Measurements from ENCODE around the gene CDK5RAP1. TPM values are rescaled to one million over a fixed set of nuclear protein-coding genes. Genes with fewer than 3 reads are reported as not detected.

The CDK5RAP1 gene
- total and polyA plus RNA-seq, 9 of the 15 experiments (the other 6 are each of a cell fraction or from before 2014, with no cell fraction given), result 41.6 to 127 (median 58.3) TPM

DNA sequence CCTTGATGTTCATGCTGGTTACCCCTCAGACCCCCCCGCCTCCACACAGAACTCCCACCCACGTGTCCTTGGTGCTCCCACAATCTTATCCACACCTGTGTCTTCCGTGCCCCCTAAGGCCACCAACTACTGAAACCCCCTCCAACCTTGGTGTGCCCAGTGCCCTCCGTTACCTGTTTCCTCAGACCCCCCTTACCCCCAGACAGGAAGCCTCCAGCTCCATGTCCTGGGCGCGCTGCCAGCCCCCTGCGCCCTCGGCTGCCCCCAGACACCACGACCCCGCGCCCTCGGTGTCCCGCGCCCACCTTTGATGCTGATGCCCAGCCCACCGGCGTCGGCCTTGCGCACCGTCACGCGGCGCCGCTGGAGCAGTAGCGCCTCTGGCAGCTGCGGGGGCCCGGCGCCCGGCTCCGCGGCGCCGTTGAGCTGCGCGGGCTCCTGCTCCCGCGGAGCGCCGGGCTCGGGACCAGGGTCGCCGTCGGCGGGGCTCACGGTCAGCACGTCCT is 41.7 kb upstream of the CDK5RAP1 start (continued):
- TF ChIP-seq U2AF1 (optimal IDR thresholded peaks at IDR 0.05; ENCODE audit: low read depth, low read length) (no peak), TOE1 (IDR thresholded peaks at IDR 0.05; ENCODE audit: borderline replicate concordance) (no peak), TOE1 (CRISPR knock-in tag; IDR thresholded peaks at IDR 0.05; ENCODE audit: borderline replicate concordance, low read depth) (0 out of 2 replicates have a peak, but pooled peaks have one; percentile 45), BCL6 (CRISPR knock-in tag; IDR thresholded peaks at IDR 0.05) (no peak), SIRT6 (IDR thresholded peaks at IDR 0.05; ENCODE audit: low read depth, low read length) (no peak), ZFX (CRISPR knock-in tag; IDR thresholded peaks at IDR 0.05) (peak; percentile 50; the same call in 1 of the 2 replicates), SREBF2 (CRISPR knock-in tag; IDR thresholded peaks at IDR 0.05) (no peak), NELFE (IDR thresholded peaks at IDR 0.05; ENCODE audit: insufficient read depth, insufficient read length) (no peak), SMAD4 (CRISPR knock-in tag; conservative IDR thresholded peaks at IDR 0.05) (peak; percentile 33), ILF3 (IDR thresholded peaks at IDR 0.05; ENCODE audit: borderline replicate concordance) (no peak), ZBTB8A (IDR thresholded peaks at IDR 0.05; ENCODE audit: partially characterized antibody) (no peak), RFX1 (IDR thresholded peaks at IDR 0.05) (no peak), SMARCA4 (IDR thresholded peaks at IDR 0.05) (no peak), YY1 (IDR thresholded peaks at IDR 0.05; ENCODE audit: borderline replicate concordance in 1 of 3, control insufficient read depth in 1 of 3, extremely low read depth in 1 of 3, insufficient read depth in 3 of 3, insufficient read length in 1 of 3, insufficient replicate concordance in 2 of 3, low read depth in 1 of 3, low read length in 2 of 3) (no peak), HCFC1 (IDR thresholded peaks at IDR 0.05; ENCODE audit: low read depth, low read length) (no peak), MCM2 (IDR thresholded peaks at IDR 0.05; ENCODE audit: low read depth) (no peak), CBX1 (IDR thresholded peaks at IDR 0.05; ENCODE audit: low read depth) (no peak), JUNB (CRISPR knock-in tag; conservative IDR thresholded peaks at IDR 0.05) (no peak)
- TF ChIP-seq, protein P1, sequence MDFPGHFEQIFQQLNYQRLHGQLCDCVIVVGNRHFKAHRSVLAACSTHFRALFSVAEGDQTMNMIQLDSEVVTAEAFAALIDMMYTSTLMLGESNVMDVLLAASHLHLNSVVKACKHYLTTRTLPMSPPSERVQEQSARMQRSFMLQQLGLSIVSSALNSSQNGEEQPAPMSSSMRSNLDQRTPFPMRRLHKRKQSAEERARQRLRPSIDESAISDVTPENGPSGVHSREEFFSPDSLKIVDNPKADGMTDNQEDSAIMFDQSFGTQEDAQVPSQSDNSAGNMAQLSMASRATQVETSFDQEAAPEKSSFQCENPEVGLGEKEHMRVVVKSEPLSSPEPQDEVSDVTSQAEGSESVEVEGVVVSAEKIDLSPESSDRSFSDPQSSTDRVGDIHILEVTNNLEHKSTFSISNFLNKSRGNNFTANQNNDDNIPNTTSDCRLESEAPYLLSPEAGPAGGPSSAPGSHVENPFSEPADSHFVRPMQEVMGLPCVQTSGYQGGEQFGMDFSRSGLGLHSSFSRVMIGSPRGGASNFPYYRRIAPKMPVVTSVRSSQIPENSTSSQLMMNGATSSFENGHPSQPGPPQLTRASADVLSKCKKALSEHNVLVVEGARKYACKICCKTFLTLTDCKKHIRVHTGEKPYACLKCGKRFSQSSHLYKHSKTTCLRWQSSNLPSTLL (IDR thresholded peaks at IDR 0.05), result no peak
- TF ChIP-seq, protein P2, sequence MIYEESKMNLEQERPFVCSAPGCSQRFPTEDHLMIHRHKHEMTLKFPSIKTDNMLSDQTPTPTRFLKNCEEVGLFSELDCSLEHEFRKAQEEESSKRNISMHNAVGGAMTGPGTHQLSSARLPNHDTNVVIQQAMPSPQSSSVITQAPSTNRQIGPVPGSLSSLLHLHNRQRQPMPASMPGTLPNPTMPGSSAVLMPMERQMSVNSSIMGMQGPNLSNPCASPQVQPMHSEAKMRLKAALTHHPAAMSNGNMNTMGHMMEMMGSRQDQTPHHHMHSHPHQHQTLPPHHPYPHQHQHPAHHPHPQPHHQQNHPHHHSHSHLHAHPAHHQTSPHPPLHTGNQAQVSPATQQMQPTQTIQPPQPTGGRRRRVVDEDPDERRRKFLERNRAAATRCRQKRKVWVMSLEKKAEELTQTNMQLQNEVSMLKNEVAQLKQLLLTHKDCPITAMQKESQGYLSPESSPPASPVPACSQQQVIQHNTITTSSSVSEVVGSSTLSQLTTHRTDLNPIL (CRISPR knock-in tag; IDR thresholded peaks at IDR 0.05), result no peak
- TF ChIP-seq, protein P3, sequence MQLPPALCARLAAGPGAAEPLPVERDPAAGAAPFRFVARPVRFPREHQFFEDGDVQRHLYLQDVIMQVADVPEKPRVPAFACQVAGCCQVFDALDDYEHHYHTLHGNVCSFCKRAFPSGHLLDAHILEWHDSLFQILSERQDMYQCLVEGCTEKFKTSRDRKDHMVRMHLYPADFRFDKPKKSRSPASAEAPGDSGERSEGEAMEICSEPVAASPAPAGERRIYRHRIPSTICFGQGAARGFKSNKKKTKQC (CRISPR knock-in tag; IDR thresholded peaks at IDR 0.05), result no peak
- TF ChIP-seq, protein P4, sequence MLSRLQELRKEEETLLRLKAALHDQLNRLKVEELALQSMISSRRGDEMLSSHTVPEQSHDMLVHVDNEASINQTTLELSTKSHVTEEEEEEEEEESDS (CRISPR knock-in tag; IDR thresholded peaks at IDR 0.05), result no peak
- TF ChIP-seq, protein P5, sequence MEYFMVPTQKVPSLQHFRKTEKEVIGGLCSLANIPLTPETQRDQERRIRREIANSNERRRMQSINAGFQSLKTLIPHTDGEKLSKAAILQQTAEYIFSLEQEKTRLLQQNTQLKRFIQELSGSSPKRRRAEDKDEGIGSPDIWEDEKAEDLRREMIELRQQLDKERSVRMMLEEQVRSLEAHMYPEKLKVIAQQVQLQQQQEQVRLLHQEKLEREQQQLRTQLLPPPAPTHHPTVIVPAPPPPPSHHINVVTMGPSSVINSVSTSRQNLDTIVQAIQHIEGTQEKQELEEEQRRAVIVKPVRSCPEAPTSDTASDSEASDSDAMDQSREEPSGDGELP (CRISPR knock-in tag; IDR thresholded peaks at IDR 0.05; ENCODE audit: borderline replicate concordance), result no peak
